ENCODE measurements around the gene CHST8.

CHST8 gene

GRCh38 chr19:33770107-33770506 is 148.4 kb downstream of the CHST8 start:
- no peak overlapping the region for H3K9ac ChIP-seq (ENCODE audit: low read length)
- H2AFZ ChIP-seq (ENCODE audit: low read depth, low read length, severe bottlenecking), result no peak overlapping the region
- H4K20me1 ChIP-seq (ENCODE audit: low read depth, low read length), result no peaks in the 10 kb centered on the region
- no peaks in the 10 kb centered on the region for H3K36me3 ChIP-seq (ENCODE audit: low read length)
- no peak overlapping the region for H3K4me3 ChIP-seq (ENCODE audit: insufficient read depth, low read length, poor library complexity, severe bottlenecking)
- no peaks in the 10 kb centered on the region for H3K9me2 ChIP-seq (replicated peaks; ENCODE audit: insufficient read depth, low read length)
- H3K4me2 ChIP-seq (ENCODE audit: low read depth, low read length, poor library complexity, severe bottlenecking), result no peak overlapping the region
- no peaks in the 10 kb centered on the region for H3K9me3 ChIP-seq (ENCODE audit: insufficient read depth, low read length)
- H3K27ac ChIP-seq (ENCODE audit: low read depth, low read length), result no peak overlapping the region
- no peaks in the 10 kb centered on the region for H3K79me2 ChIP-seq (ENCODE audit: insufficient read depth, low read length)
- TF ChIP-seq EZH2phosphoT487 (conservative IDR thresholded peaks at IDR 0.05; ENCODE audit: low read length), result no peak
- no peak for TF ChIP-seq CTCF (IDR thresholded peaks at IDR 0.05; ENCODE audit: insufficient read depth, low read length, poor library complexity, severe bottlenecking)
- no peaks in the 10 kb centered on the region for H3F3A ChIP-seq (ENCODE audit: insufficient read depth)
- H3K27me3 ChIP-seq (ENCODE audit: low read length), result no peaks in the 10 kb centered on the region

- Histone ChIP-seq H3K36me3 (ENCODE audit: low read length) (no peaks in the 10 kb centered on the region), H3K9me2 (replicated peaks; ENCODE audit: insufficient read depth, low read length) (no peaks in the 10 kb centered on the region), H3K27me3 (ENCODE audit: low read length) (no peaks in the 10 kb centered on the region), H3K79me2 (ENCODE audit: insufficient read depth, low read length) (no peaks in the 10 kb centered on the region), H3K4me3 (ENCODE audit: insufficient read depth, low read length, poor library complexity, severe bottlenecking) (no peak overlapping the region), H3F3A (ENCODE audit: insufficient read depth) (no peaks in the 10 kb centered on the region), H3K9me3 (ENCODE audit: insufficient read depth, low read length) (no peaks in the 10 kb centered on the region), H3K4me2 (ENCODE audit: low read depth, low read length, poor library complexity, severe bottlenecking) (no peak overlapping the region), H3K9ac (ENCODE audit: low read length) (no peak overlapping the region), H3K27ac (ENCODE audit: low read depth, low read length) (no peak overlapping the region), H2AFZ (ENCODE audit: low read depth, low read length, severe bottlenecking) (no peak overlapping the region), H4K20me1 (ENCODE audit: low read depth, low read length) (no peaks in the 10 kb centered on the region)
- TF ChIP-seq EZH2phosphoT487 (conservative IDR thresholded peaks at IDR 0.05; ENCODE audit: low read length) (no peak), CTCF (IDR thresholded peaks at IDR 0.05; ENCODE audit: insufficient read depth, low read length, poor library complexity, severe bottlenecking) (peak; percentile 71)
Measured at GRCh38 chr19:33771384-33772101, 149.8 kb downstream of the CHST8 start.

- Histone ChIP-seq H3F3A (ENCODE audit: insufficient read depth) (no peaks in the 10 kb centered on the region), H2AFZ (ENCODE audit: low read depth, low read length, severe bottlenecking) (no peak overlapping the region), H3K9me2 (replicated peaks; ENCODE audit: insufficient read depth, low read length) (no peaks in the 10 kb centered on the region), H3K4me3 (ENCODE audit: insufficient read depth, low read length, poor library complexity, severe bottlenecking) (no peak overlapping the region), H3K9me3 (ENCODE audit: insufficient read depth, low read length) (no peaks in the 10 kb centered on the region), H3K79me2 (ENCODE audit: insufficient read depth, low read length) (no peaks in the 10 kb centered on the region), H4K20me1 (ENCODE audit: low read depth, low read length) (no peaks in the 10 kb centered on the region), H3K27me3 (ENCODE audit: low read length) (no peaks in the 10 kb centered on the region), H3K27ac (ENCODE audit: low read depth, low read length) (no peak overlapping the region), H3K36me3 (ENCODE audit: low read length) (no peaks in the 10 kb centered on the region), H3K9ac (ENCODE audit: low read length) (no peak overlapping the region), H3K4me2 (ENCODE audit: low read depth, low read length, poor library complexity, severe bottlenecking) (no peak overlapping the region)
- TF ChIP-seq EZH2phosphoT487 (conservative IDR thresholded peaks at IDR 0.05; ENCODE audit: low read length) (no peak), CTCF (IDR thresholded peaks at IDR 0.05; ENCODE audit: insufficient read depth, low read length, poor library complexity, severe bottlenecking) (no peak)
Measured at GRCh38 chr19:33772102-33772857, 150.5 kb downstream of the CHST8 start.
